ENCODE results near the gene RBM43. TPM values are rescaled to one million over a fixed set of nuclear protein-coding genes. Genes with fewer than 3 reads are reported as not detected.
A peak's percentile ranks its signal among the peaks of the same experiment; 100 is the strongest.
"Not testable (repeated sequence)": the region's sequence is repeated elsewhere in the genome, so short reads cannot be mapped to it uniquely, and the experiment has no call there.

Gene RBM43
- total RNA-seq (13.6 TPM), polyA plus RNA-seq (ENCODE audit: insufficient read depth, low read depth, low replicate concordance) (6.0 TPM)
- long read RNA-seq, donor 1: 0 reads
- long read RNA-seq, donor 2, full-length matches to known transcripts: 3 of 3 reads
- long read RNA-seq, donor 2, partial matches to known transcripts: 0 of 3 reads
- long read RNA-seq, donor 2, other reads (novel, unspliced or antisense): 0 of 3 reads
- long read RNA-seq, donor 3, full-length matches to known transcripts: 3 of 3 reads
- long read RNA-seq, donor 3, partial matches to known transcripts: 0 of 3 reads
- long read RNA-seq, donor 3, other reads (novel, unspliced or antisense): 0 of 3 reads
- long read RNA-seq, donor 4: 0 reads
- long read RNA-seq, donor 5: 0 reads
- long read RNA-seq, donor 6, full-length matches to known transcripts: 4 of 4 reads
- long read RNA-seq, donor 6, partial matches to known transcripts: 0 of 4 reads
- long read RNA-seq, donor 6, other reads (novel, unspliced or antisense): 0 of 4 reads
- long read RNA-seq, donor 7, partial matches to known transcripts: 0 of 1 reads
- long read RNA-seq, donor 7, other reads (novel, unspliced or antisense): 1 of 1 reads
- long read RNA-seq, donor 8, full-length matches to known transcripts: 5 of 5 reads
- long read RNA-seq, donor 8, partial matches to known transcripts: 0 of 5 reads
- long read RNA-seq, donor 8, other reads (novel, unspliced or antisense): 0 of 5 reads
- long read RNA-seq, donor 9, full-length matches to known transcripts: 2 of 2 reads
- long read RNA-seq, donor 9, partial matches to known transcripts: 0 of 2 reads
- long read RNA-seq, donor 9, other reads (novel, unspliced or antisense): 0 of 2 reads
- long read RNA-seq, donor 10, full-length matches to known transcripts: 1 of 1 reads
- long read RNA-seq, donor 10, partial matches to known transcripts: 0 of 1 reads
- long read RNA-seq, donor 10, other reads (novel, unspliced or antisense): 0 of 1 reads

DNA sequence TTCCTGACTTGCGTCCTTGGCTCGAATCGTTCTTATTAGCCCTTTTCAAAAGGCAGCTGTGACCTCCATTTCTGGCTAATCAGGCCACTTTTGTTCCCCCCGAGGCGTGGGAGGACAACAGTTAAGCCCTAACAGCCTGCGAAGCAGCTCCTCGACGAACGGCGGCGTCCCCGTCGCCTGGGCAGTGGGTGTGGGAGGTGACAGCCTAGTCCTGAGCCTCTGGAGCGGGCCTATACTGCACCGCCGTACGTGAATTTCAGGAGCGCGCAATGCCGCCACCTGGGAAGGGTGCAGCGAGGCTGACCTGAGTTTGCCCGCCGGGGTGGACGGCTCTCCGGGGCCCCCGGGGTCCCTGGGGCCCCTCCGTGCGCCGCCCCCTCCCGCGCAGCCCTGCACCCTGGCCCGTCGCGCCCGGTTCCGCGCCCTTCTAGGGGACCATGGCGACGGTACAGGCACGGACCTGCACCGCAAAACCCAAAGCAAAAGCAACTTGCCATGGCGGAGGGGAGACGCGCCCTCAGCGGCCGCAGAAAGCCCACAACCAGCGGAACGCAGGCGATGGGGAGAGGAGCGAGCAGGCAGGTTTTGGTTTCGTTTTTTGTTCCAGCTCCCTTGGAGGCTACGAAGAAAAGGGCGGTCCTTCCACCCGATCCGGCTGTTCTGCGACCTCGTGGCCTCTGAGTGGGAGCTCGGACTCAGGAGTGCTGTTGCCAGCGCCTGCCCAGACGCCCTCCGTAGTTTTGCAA is at the start of gene RBM43:
TSS of gene RBM43 (minus strand) at position 633 of the 746 bp plus-strand sequence. CDS start at position 497, 136 bp downstream.
- intact Hi-C loops (cut with DNase I): no loop called here
- Histone ChIP-seq H3K9me3 (ENCODE audit: control insufficient read depth in 2 of 3, insufficient read depth in 1 of 3, low read length in 3 of 3) (no peaks in the 10 kb centered on the region), H3K9ac (ENCODE audit: low read length in 3 of 3) (peak within 1 kb of the TSS; percentile 84 to 93 (median 88)), H3K4me3 (ENCODE audit: low read length in 3 of 3) (peak within 1 kb of the TSS; percentile 79 to 92 (median 86)), H3K4me1 (ENCODE audit: control insufficient read depth in 2 of 3, insufficient read depth in 2 of 3, low read depth in 1 of 3, low read length in 3 of 3) (peaks cover 0 to 5% (median 3%) of the 10 kb centered on the region in 3 donors), H3K27ac (ENCODE audit: low read depth in 2 of 2, low read length in 2 of 2) (peak within 1 kb of the TSS; percentile 94 to 95), H3K27me3 (ENCODE audit: control insufficient read depth, insufficient read depth, low read length) (no peaks in the 10 kb centered on the region), H3K36me3 (ENCODE audit: control insufficient read depth in 2 of 3, insufficient read depth in 3 of 3, low read length in 3 of 3) (no peaks in the 10 kb centered on the region)
- TF ChIP-seq, protein P1, sequence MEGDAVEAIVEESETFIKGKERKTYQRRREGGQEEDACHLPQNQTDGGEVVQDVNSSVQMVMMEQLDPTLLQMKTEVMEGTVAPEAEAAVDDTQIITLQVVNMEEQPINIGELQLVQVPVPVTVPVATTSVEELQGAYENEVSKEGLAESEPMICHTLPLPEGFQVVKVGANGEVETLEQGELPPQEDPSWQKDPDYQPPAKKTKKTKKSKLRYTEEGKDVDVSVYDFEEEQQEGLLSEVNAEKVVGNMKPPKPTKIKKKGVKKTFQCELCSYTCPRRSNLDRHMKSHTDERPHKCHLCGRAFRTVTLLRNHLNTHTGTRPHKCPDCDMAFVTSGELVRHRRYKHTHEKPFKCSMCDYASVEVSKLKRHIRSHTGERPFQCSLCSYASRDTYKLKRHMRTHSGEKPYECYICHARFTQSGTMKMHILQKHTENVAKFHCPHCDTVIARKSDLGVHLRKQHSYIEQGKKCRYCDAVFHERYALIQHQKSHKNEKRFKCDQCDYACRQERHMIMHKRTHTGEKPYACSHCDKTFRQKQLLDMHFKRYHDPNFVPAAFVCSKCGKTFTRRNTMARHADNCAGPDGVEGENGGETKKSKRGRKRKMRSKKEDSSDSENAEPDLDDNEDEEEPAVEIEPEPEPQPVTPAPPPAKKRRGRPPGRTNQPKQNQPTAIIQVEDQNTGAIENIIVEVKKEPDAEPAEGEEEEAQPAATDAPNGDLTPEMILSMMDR (IDR thresholded peaks at IDR 0.05; ENCODE audit: borderline replicate concordance, extremely low read depth, insufficient read depth): peak; percentile 2
- DNase-seq (peak; percentile 92 to 97 (median 96)), FAIRE-seq (no peak)

DNA sequence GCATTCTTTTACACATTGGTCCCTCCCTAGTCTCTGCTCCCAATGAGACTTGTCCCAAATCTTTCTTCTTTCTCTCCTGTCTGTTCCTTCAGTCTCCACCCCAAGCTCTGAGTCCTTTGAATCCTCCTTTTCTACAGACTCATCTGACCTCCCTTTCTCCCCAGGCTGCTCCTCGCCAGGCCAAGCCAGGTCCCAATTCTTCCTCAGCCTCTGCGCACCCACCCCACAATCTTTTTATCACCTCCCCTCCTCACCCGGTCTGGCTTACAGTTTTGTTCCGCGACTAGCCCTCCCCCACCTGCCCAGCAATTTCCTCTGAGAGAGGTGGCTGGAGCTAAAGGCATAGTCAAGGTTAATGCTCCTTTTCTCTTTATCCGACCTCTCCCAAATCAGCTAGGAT is 48.6 kb upstream of the RBM43 start:
- H3K36me3 ChIP-seq (ENCODE audit: control insufficient read depth in 2 of 3, insufficient read depth in 3 of 3, low read length in 3 of 3); H3K27ac ChIP-seq (ENCODE audit: low read depth in 2 of 2, low read length in 2 of 2); intact Hi-C loops (cut with DNase I); H3K9ac ChIP-seq (ENCODE audit: low read length in 3 of 3); FAIRE-seq; H3K9me3 ChIP-seq (ENCODE audit: control insufficient read depth in 2 of 3, insufficient read depth in 1 of 3, low read length in 3 of 3); DNase-seq; H3K4me3 ChIP-seq (ENCODE audit: low read length in 3 of 3); H3K4me1 ChIP-seq (ENCODE audit: control insufficient read depth in 2 of 3, insufficient read depth in 2 of 3, low read depth in 1 of 3, low read length in 3 of 3); H3K27me3 ChIP-seq (ENCODE audit: control insufficient read depth, insufficient read depth, low read length): not testable (repeated sequence)

DNA sequence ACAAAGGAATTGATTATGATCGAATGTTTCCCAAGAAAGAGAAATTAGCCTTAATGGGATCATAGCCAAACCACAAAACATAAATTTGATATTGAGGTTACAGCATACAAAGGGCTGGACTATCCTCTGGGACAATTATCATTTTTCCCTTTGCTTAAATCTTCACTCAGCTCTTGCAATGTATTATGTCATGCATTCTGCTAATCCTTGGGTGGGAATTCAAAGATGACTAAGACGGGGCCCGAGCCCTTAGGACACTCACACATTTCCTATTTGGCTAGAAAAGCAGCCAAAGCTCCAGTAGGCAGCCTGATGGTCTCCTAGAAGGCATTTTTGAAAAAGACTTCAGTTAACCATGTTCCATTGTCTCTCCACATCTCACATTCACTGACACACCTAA is 45.0 kb upstream of the RBM43 start:
- FAIRE-seq (no peak), DNase-seq (no peak)
- H3K9ac ChIP-seq (ENCODE audit: low read length in 3 of 3): no peak overlapping the region
- H3K27me3 ChIP-seq (ENCODE audit: control insufficient read depth, insufficient read depth, low read length): no peaks in the 10 kb centered on the region
- H3K9me3 ChIP-seq (ENCODE audit: control insufficient read depth in 2 of 3, insufficient read depth in 1 of 3, low read length in 3 of 3): no peaks in the 10 kb centered on the region
- H3K4me3 ChIP-seq (ENCODE audit: low read length in 3 of 3): no peak overlapping the region
- no peaks in the 10 kb centered on the region for H3K4me1 ChIP-seq (ENCODE audit: control insufficient read depth in 2 of 3, insufficient read depth in 2 of 3, low read depth in 1 of 3, low read length in 3 of 3)
- H3K36me3 ChIP-seq (ENCODE audit: control insufficient read depth in 2 of 3, insufficient read depth in 3 of 3, low read length in 3 of 3): no peaks in the 10 kb centered on the region
- intact Hi-C loops (cut with DNase I): no loop called here
- TF ChIP-seq, protein P1 (IDR thresholded peaks at IDR 0.05; ENCODE audit: borderline replicate concordance, extremely low read depth, insufficient read depth): no peak
- no peak overlapping the region for H3K27ac ChIP-seq (ENCODE audit: low read depth in 2 of 2, low read length in 2 of 2)
